Endothelial cell of umbilical vein (primary cell): ENCODE results near the gene DSP. TPM values are rescaled to one million over a fixed set of nuclear protein-coding genes. Genes with fewer than 3 reads are reported as not detected.

Source experiments
- BruUV-seq: library from RNA; stranded (reverse); fragments of 400-500 nt; replicated peaks from 2 replicates; lab custom pipeline; 2021; lab: Mats Ljungman, UMichigan
- CTCF ChIA-PET: fragments of 300-600, 350-600 bp; sonication (Branson Sonifier 250); formaldehyde crosslinking; loops from one replicate; lab custom pipeline; 2021; ENCODE audit warnings: antibody characterized with exemption, inconsistent platforms; lab: Charles Lee
- POLR2A ChIA-PET: fragments of 300-600, 350-600 bp; sonication (Branson Sonifier 250); formaldehyde crosslinking; loops from one replicate; lab custom pipeline; 2021; ENCODE audit warnings: antibody characterized with exemption, inconsistent platforms; lab: Charles Lee
- DNase-seq: peaks from one replicate; pipeline ENCODE4 v3.0.0-alpha.2; 2011; ENCODE audit warnings: low read depth, low spot score
- FAIRE-seq: peaks from 2 replicates; lab custom pipeline; 2011; peaks lifted over from hg19 to GRCh38; lab: Jason Lieb, UNC
- H2AFZ ChIP-seq: 2 replicates; pipeline ENCODE4 v1.6.0; 2012; ENCODE audit warnings: low read depth, low read length, control low read depth, inconsistent platforms
- H3K27ac ChIP-seq: 2 replicates; pipeline ENCODE4 v1.5.1; 2011; ENCODE audit warnings: low read depth, mild to moderate bottlenecking, control low read depth, low read length, moderate library complexity; ENCODE audit not compliant: insufficient read depth
- H3K27me3 ChIP-seq, 2 experiments: 2 replicates each; pipeline versions ENCODE4 v1.6.0 to v1.6.1; 2011; ENCODE audit warnings: low read length in 2 of 2, mixed read lengths in 1 of 2; ENCODE audit not compliant: control insufficient read depth in 2 of 2, insufficient read depth in 2 of 2
- H3K36me3 ChIP-seq, 2 experiments: 2 replicates in 1 of 2; 3 replicates in 1 of 2; pipeline ENCODE4 v1.5.1; 2011; ENCODE audit warnings: low read length in 2 of 2, mild to moderate bottlenecking in 1 of 2, moderate library complexity in 1 of 2; ENCODE audit not compliant: control insufficient read depth in 2 of 2, insufficient read depth in 2 of 2; ENCODE audit errors: extremely low read depth in 1 of 2
- H3K4me1 ChIP-seq: 3 replicates; pipeline ENCODE4 v1.5.1; 2011; ENCODE audit warnings: mild to moderate bottlenecking, low read length; ENCODE audit not compliant: control insufficient read depth, insufficient read depth; ENCODE audit errors: extremely low read depth
- H3K4me2 ChIP-seq: 2 replicates; pipeline ENCODE4 v1.6.1; 2011; ENCODE audit warnings: low read length, control low read depth, mixed read lengths; ENCODE audit not compliant: insufficient read depth
- H3K4me3 ChIP-seq, 3 experiments: fragments of 200-600 bp in 1 of 3; sonication (generic), shearing (Covaris generic) in 1 of 3; replicated peaks in 1 of 3; 2 replicates each; pipeline ENCODE4 v1.5.1; 2011 to 2016; ENCODE audit warnings: control low read depth in 3 of 3, low read length in 3 of 3, mild to moderate bottlenecking in 2 of 3, inconsistent platforms in 1 of 3, low read depth in 1 of 3, moderate library complexity in 1 of 3; ENCODE audit not compliant: insufficient read depth in 1 of 3
- H3K79me2 ChIP-seq: 2 replicates; pipeline ENCODE4 v1.6.0; 2012; ENCODE audit warnings: low read length, inconsistent platforms; ENCODE audit not compliant: control insufficient read depth, insufficient read depth
- H3K9ac ChIP-seq: replicated peaks from 2 replicates; pipeline ENCODE3; 2011; ENCODE audit warnings: low read length, control low read depth; ENCODE audit not compliant: insufficient read depth; ENCODE audit errors: extremely low read depth
- H3K9me1 ChIP-seq: replicated peaks from 3 replicates; pipeline ENCODE4 v1.6.0; 2011; ENCODE audit warnings: mild to moderate bottlenecking, low read length; ENCODE audit not compliant: control insufficient read depth, insufficient read depth; ENCODE audit errors: extremely low read depth
- H3K9me3 ChIP-seq: replicated peaks from 2 replicates; pipeline ENCODE4 v1.5.1; 2012; ENCODE audit warnings: low read length, inconsistent platforms; ENCODE audit not compliant: control insufficient read depth, insufficient read depth
- H4K20me1 ChIP-seq: replicated peaks from 2 replicates; pipeline ENCODE3; 2011; ENCODE audit warnings: mild to moderate bottlenecking, low read length; ENCODE audit not compliant: control insufficient read depth, insufficient read depth; ENCODE audit errors: extremely low read depth
- EZH2 ChIP-seq: IDR thresholded peaks from 2 replicates; pipeline ENCODE4 v1.6.1; 2012; ENCODE audit warnings: borderline replicate concordance, low read depth, mild to moderate bottlenecking, moderate library complexity, low read length, inconsistent platforms; ENCODE audit not compliant: severe bottlenecking
- FOS ChIP-seq: IDR thresholded peaks from 2 replicates; pipeline ENCODE4 v1.6.1; 2011; ENCODE audit warnings: mild to moderate bottlenecking, low read length, moderate library complexity, borderline replicate concordance; ENCODE audit not compliant: insufficient read depth
- GATA2 ChIP-seq: IDR thresholded peaks from 2 replicates; pipeline ENCODE4 v1.7.0; 2011; ENCODE audit warnings: low read depth, mild to moderate bottlenecking, moderate library complexity, mixed read lengths, low read length; ENCODE audit not compliant: insufficient read length, insufficient read depth
- JUN ChIP-seq: IDR thresholded peaks from 2 replicates; pipeline ENCODE4 v1.6.1; 2011; ENCODE audit warnings: borderline replicate concordance, low read depth; ENCODE audit not compliant: insufficient read length, insufficient read depth
- MYC ChIP-seq: IDR thresholded peaks from one replicate; pipeline ENCODE4 v1.6.1; 2011; ENCODE audit warnings: mild to moderate bottlenecking, low read depth, low read length
- POLR2A ChIP-seq: IDR thresholded peaks from 2 replicates; pipeline ENCODE4 v1.6.1; 2012; ENCODE audit warnings: low read depth, mild to moderate bottlenecking, control low read depth, low read length
- POLR2AphosphoS5 ChIP-seq: IDR thresholded peaks from 2 replicates; pipeline ENCODE4 v1.6.1; 2012; ENCODE audit warnings: low read depth, mild to moderate bottlenecking, control low read depth, low read length, moderate library complexity; ENCODE audit not compliant: insufficient read depth
- dilution Hi-C: fragments of 300-500 bp; cut with MboI; formaldehyde crosslinking; loops from one replicate; pipeline ENCODE4 v1.15.0; 2019; ENCODE audit warnings: low sequenced_read_pairs; ENCODE audit not compliant: extremely low pct_ligation_motif_present
- intact Hi-C: fragments of 100-400 bp; cut with micrococcal nuclease; formaldehyde crosslinking; loops from one replicate; pipeline ENCODE4 v1.10.0; 2022
- polyA plus RNA-seq, 4 experiments: library from polyadenylated mRNA; depleted of rRNA in 3 of 4; stranded (reverse) in 3 of 4; unstranded in 1 of 4; fragments of >200 nt; gene quantifications; 2 replicates each; pipeline versions ENCODE4 v1.2.1 to v1.2.3, GENCODE V29; 2011 to 2012; ENCODE audit warnings: missing spikeins in 1 of 4
- total RNA-seq: library from RNA; stranded (reverse); gene quantifications from 2 replicates; pipeline ENCODE4 v1.2.3, GENCODE V29; 2021
- TF ChIP-seq, protein P1 (sequence below): IDR thresholded peaks from 2 replicates; pipeline ENCODE4 v1.6.1; 2011; ENCODE audit not compliant: insufficient read depth, insufficient read length
- TF ChIP-seq, protein P2 (sequence below), 2 donors: IDR thresholded peaks; 1 replicate in 1 of 2; 2 replicates in 1 of 2; pipeline ENCODE4 v1.5.1; 2011; ENCODE audit warnings: low read length in 2 of 2, mild to moderate bottlenecking in 2 of 2, moderate library complexity in 2 of 2, control low read depth in 1 of 2, inconsistent platforms in 1 of 2, low read depth in 1 of 2; ENCODE audit not compliant: insufficient read depth in 1 of 2; ENCODE audit errors: extremely low read depth in 1 of 2

Gene DSP
- total and polyA plus RNA-seq, 2 donors (not counting 3 experiments of a cell fraction or from before 2014, with no cell fraction given): 0.03 to 0.77 TPM

DNA sequence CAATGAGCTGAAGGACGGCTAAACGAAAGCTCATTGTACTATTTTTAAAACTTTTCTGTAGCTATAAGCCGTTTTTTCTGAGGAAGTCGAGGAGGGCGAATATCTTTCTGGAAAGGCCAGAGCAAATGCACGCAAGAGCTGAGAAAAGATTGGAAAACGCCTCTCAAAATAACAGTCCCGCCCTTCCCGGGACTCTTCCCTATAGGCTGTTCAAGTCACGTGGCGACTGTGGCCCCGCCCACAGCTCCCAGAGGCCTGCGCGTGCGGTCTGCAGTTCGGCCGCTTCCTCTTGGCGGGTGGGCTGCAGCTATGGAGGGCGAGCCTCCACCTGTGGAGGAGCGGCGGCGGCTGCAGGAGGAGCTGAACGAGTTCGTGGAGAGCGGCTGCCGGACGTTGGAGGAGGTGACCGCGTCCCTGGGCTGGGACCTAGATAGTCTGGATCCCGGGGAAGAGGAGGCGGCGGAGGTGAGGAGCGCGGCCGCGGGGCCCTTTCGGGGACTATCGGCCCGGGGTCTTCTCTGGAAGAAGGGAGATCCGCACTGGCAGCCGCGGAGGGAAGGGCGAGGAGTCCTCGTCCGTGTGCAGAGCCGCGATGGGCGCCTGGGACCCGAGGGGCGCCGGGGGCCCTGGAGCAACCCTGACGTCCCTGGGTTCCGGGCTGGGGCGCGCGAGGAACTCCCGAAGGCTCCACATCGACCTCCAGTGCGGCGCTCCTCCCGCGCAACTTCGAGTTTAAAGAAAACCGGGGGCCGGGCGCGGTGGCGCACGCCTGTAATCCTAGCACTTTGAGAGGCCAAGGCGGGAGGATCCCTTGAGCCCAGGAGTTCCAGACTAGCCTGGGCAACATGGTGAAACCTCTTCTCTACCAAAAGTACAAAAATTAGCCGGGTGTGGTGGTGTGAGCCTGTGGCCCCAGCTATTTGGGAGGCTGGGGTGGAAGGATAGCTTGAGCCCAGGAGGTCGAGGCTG is 48.8 kb downstream of the DSP start, which contains the start of gene SNRNP48:
TSS of gene SNRNP48 (plus strand) at position 250 of the 969 bp plus-strand sequence. CDS start at position 310, 60 bp downstream.
- FAIRE-seq: peak; percentile 80
- POLR2A ChIA-PET: interaction anchor here (0.6 to 1.0 kb wide), 2 partner anchors 201 to 316 kb away, joined by 6 to 7 read pairs; partner anchors contain the start of genes CAGE1 and RIOK1
- H2AFZ ChIP-seq: peak within 1 kb of the TSS; percentile 93
- H3K9me3 ChIP-seq: no peaks in the 10 kb centered on the region
- dilution Hi-C loops: no loop called here
- no peaks in the 10 kb centered on the region for H4K20me1 ChIP-seq
- peaks cover 31% of the 10 kb centered on the region for H3K79me2 ChIP-seq
- H3K36me3 ChIP-seq: peaks cover 0 to 4% of the 10 kb centered on the region in 2 experiments
- no TSS peak for BruUV-seq
- peaks cover 0 to 6% of the 10 kb centered on the region in 2 experiments for H3K27me3 ChIP-seq
- no peaks in the 10 kb centered on the region for H3K9me1 ChIP-seq
- peaks cover 11% of the 10 kb centered on the region for H3K4me1 ChIP-seq
- intact Hi-C loops: loop anchor here (1.0 to 5.0 kb wide), 4 partner anchors 173 to 913 kb away; partner anchors contain the start of gene SSR1
- TF ChIP-seq FOS: no peak
- no peak for TF ChIP-seq GATA2
- peak; percentile 73 for TF ChIP-seq POLR2AphosphoS5
- TF ChIP-seq MYC: no peak
- TF ChIP-seq, protein P1, sequence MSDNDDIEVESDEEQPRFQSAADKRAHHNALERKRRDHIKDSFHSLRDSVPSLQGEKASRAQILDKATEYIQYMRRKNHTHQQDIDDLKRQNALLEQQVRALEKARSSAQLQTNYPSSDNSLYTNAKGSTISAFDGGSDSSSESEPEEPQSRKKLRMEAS: peak; percentile 94
- TF ChIP-seq, protein P2, sequence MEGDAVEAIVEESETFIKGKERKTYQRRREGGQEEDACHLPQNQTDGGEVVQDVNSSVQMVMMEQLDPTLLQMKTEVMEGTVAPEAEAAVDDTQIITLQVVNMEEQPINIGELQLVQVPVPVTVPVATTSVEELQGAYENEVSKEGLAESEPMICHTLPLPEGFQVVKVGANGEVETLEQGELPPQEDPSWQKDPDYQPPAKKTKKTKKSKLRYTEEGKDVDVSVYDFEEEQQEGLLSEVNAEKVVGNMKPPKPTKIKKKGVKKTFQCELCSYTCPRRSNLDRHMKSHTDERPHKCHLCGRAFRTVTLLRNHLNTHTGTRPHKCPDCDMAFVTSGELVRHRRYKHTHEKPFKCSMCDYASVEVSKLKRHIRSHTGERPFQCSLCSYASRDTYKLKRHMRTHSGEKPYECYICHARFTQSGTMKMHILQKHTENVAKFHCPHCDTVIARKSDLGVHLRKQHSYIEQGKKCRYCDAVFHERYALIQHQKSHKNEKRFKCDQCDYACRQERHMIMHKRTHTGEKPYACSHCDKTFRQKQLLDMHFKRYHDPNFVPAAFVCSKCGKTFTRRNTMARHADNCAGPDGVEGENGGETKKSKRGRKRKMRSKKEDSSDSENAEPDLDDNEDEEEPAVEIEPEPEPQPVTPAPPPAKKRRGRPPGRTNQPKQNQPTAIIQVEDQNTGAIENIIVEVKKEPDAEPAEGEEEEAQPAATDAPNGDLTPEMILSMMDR (IDR thresholded peaks at IDR 0.05; ENCODE audit: extremely low read depth in 1 of 2, insufficient read depth in 1 of 2, low read depth in 1 of 2, low read length in 2 of 2): no peak
- TF ChIP-seq JUN: no peak
- TF ChIP-seq POLR2A: peak; percentile 70
- no peak for TF ChIP-seq EZH2
- peak within 1 kb of the TSS; percentile 59 to 89 (median 87) for H3K4me3 ChIP-seq
- H3K4me2 ChIP-seq: peak within 1 kb of the TSS; percentile 98
- DNase-seq: peak; percentile 96
- CTCF ChIA-PET: interaction anchor here (0.7 to 1.8 kb wide), 7 partner anchors 10 to 893 kb away, joined by 3 to 7 read pairs (median 3); partner anchors contain the start of gene DSP
- peak within 1 kb of the TSS; percentile 43 for H3K9ac ChIP-seq
- H3K27ac ChIP-seq: peak within 1 kb of the TSS; percentile 3
